ENCODE measurements around the gene UBXN7. TPM values are rescaled to one million over a fixed set of nuclear protein-coding genes. Genes with fewer than 3 reads are reported as not detected.

UBXN7 gene
- total RNA-seq, 1 donor: 21.0 TPM

GRCh38 chr3:196357905-196358304, 74.3 kb downstream of the UBXN7 start:
- Histone ChIP-seq H3K4me3 (ENCODE audit: insufficient read depth, low read length) (no peak overlapping the region), H3K79me2 (ENCODE audit: insufficient read depth, low read length) (no peaks in the 10 kb centered on the region), H3K27ac (ENCODE audit: low read depth, low read length) (no peak overlapping the region), H4K20me1 (ENCODE audit: insufficient read depth, low read length) (no peaks in the 10 kb centered on the region), H3K9me3 (ENCODE audit: low read depth, low read length) (no peaks in the 10 kb centered on the region), H3K4me2 (ENCODE audit: insufficient read depth, low read length) (no peak overlapping the region), H3K4me1 (ENCODE audit: insufficient read depth, low read length) (no peaks in the 10 kb centered on the region), H3K27me3 (ENCODE audit: insufficient read depth, low read length) (no peaks in the 10 kb centered on the region), H3K36me3 (ENCODE audit: insufficient read depth, low read length) (peaks cover 50% of the 10 kb centered on the region), H2AFZ (ENCODE audit: low read length) (no peak overlapping the region)
- no peak for DNase-seq (ENCODE audit: insufficient read length, low spot score, missing footprints)
- TF ChIP-seq CTCF (IDR thresholded peaks at IDR 0.05; ENCODE audit: extremely low read depth, low read depth, low read length): no peak

GRCh38 chr3:196356556-196356955, 75.7 kb downstream of the UBXN7 start:
- H3K9me3 ChIP-seq (ENCODE audit: low read depth, low read length): no peaks in the 10 kb centered on the region
- no peak overlapping the region for H3K27ac ChIP-seq (ENCODE audit: low read depth, low read length)
- no peak overlapping the region for H3K4me3 ChIP-seq (ENCODE audit: insufficient read depth, low read length)
- no peak overlapping the region for H2AFZ ChIP-seq (ENCODE audit: low read length)
- H3K4me2 ChIP-seq (ENCODE audit: insufficient read depth, low read length): no peak overlapping the region
- H3K36me3 ChIP-seq (ENCODE audit: insufficient read depth, low read length): peaks cover 40% of the 10 kb centered on the region
- TF ChIP-seq CTCF (IDR thresholded peaks at IDR 0.05; ENCODE audit: extremely low read depth, low read depth, low read length): no peak
- H4K20me1 ChIP-seq (ENCODE audit: insufficient read depth, low read length): no peaks in the 10 kb centered on the region
- H3K4me1 ChIP-seq (ENCODE audit: insufficient read depth, low read length): no peaks in the 10 kb centered on the region
- H3K27me3 ChIP-seq (ENCODE audit: insufficient read depth, low read length): no peaks in the 10 kb centered on the region
- no peaks in the 10 kb centered on the region for H3K79me2 ChIP-seq (ENCODE audit: insufficient read depth, low read length)
- no peak for DNase-seq (ENCODE audit: insufficient read length, low spot score, missing footprints)

GRCh38 chr3:196355668-196356067, 76.6 kb downstream of the UBXN7 start:
- no peak overlapping the region for H2AFZ ChIP-seq (ENCODE audit: low read length)
- no peak for TF ChIP-seq CTCF (IDR thresholded peaks at IDR 0.05; ENCODE audit: extremely low read depth, low read depth, low read length)
- H3K27ac ChIP-seq (ENCODE audit: low read depth, low read length): no peak overlapping the region
- DNase-seq (ENCODE audit: insufficient read length, low spot score, missing footprints): no peak
- no peaks in the 10 kb centered on the region for H3K79me2 ChIP-seq (ENCODE audit: insufficient read depth, low read length)
- H3K4me1 ChIP-seq (ENCODE audit: insufficient read depth, low read length): no peaks in the 10 kb centered on the region
- H4K20me1 ChIP-seq (ENCODE audit: insufficient read depth, low read length): peaks cover 4% of the 10 kb centered on the region
- no peaks in the 10 kb centered on the region for H3K27me3 ChIP-seq (ENCODE audit: insufficient read depth, low read length)
- H3K36me3 ChIP-seq (ENCODE audit: insufficient read depth, low read length): peaks cover 40% of the 10 kb centered on the region
- H3K4me3 ChIP-seq (ENCODE audit: insufficient read depth, low read length): no peak overlapping the region
- H3K4me2 ChIP-seq (ENCODE audit: insufficient read depth, low read length): no peak overlapping the region
- no peaks in the 10 kb centered on the region for H3K9me3 ChIP-seq (ENCODE audit: low read depth, low read length)

- Histone ChIP-seq H3K27ac (ENCODE audit: low read depth, low read length) (no peak overlapping the region), H3K79me2 (ENCODE audit: insufficient read depth, low read length) (no peaks in the 10 kb centered on the region), H3K4me1 (ENCODE audit: insufficient read depth, low read length) (no peaks in the 10 kb centered on the region), H3K4me3 (ENCODE audit: insufficient read depth, low read length) (no peak overlapping the region), H3K9me3 (ENCODE audit: low read depth, low read length) (no peaks in the 10 kb centered on the region), H3K4me2 (ENCODE audit: insufficient read depth, low read length) (no peak overlapping the region), H2AFZ (ENCODE audit: low read length) (no peak overlapping the region), H3K27me3 (ENCODE audit: insufficient read depth, low read length) (no peaks in the 10 kb centered on the region), H4K20me1 (ENCODE audit: insufficient read depth, low read length) (peaks cover 4% of the 10 kb centered on the region), H3K36me3 (ENCODE audit: insufficient read depth, low read length) (peaks cover 38% of the 10 kb centered on the region)
- no peak for DNase-seq (ENCODE audit: insufficient read length, low spot score, missing footprints)
- TF ChIP-seq CTCF (IDR thresholded peaks at IDR 0.05; ENCODE audit: extremely low read depth, low read depth, low read length): no peak
These were observed 78.1 kb downstream of the UBXN7 start for GRCh38 chr3:196354132-196354531.

Measured in osteoblast (primary cell).